IPS DF 19.7 (cell line): ENCODE data around the gene BAIAP2.

Source experiments
- DNase-seq: peaks from one replicate; pipeline ENCODE4 v3.0.0-alpha.2; 2013; ENCODE audit warnings: low read depth, low spot score

The BAIAP2 gene

GRCh38 chr17:81050645-81051625 lies 16.0 kb downstream of the BAIAP2 start:
- DNase-seq: no peak

- DNase-seq: no peak
Observed at GRCh38 chr17:81052199-81052997, 17.4 kb downstream of the BAIAP2 start.

- DNase-seq: no peak
Observed at GRCh38 chr17:81053041-81053970, 18.4 kb downstream of the BAIAP2 start.

GRCh38 chr17:81054308-81054707 lies 19.4 kb downstream of the BAIAP2 start:
- no peak for DNase-seq

- DNase-seq: no peak
Observed at GRCh38 chr17:81054881-81055370, 20.0 kb downstream of the BAIAP2 start.

GRCh38 chr17:81056312-81056711 lies 21.4 kb downstream of the BAIAP2 start:
- DNase-seq: no peak

DNA sequence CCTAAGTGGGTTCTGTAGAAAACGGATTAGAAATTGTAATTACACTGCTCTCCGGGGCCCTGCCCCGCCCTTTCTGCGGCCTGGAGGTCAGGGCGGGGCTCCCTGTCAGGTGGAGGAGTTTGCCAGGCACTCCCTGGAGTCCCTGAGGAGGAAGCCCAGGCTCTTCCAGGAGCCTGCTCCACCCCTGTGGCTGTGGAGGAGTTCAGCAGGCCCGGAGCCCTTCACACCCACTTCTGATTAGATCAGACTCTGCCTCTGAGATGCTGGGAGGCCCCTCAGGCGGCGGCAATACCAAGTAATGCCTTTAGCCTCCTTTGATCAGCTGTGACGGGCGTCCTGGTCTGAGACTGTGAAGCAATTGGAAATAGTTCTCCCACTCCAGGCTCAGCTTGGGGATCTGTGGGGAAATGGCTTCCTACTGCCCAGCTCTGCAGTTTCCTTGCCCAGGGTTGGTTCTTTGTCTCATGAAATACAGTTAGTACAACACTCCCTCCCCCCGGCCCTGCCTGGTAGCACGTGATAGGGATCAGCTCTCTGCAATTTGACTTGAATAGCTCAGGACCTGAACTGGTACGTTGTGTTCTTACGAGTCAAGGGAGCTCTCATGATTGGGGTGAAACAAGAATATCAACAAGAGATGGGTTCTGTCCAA lies 22.3 kb downstream of the BAIAP2 start:
- DNase-seq: no peak

DNA sequence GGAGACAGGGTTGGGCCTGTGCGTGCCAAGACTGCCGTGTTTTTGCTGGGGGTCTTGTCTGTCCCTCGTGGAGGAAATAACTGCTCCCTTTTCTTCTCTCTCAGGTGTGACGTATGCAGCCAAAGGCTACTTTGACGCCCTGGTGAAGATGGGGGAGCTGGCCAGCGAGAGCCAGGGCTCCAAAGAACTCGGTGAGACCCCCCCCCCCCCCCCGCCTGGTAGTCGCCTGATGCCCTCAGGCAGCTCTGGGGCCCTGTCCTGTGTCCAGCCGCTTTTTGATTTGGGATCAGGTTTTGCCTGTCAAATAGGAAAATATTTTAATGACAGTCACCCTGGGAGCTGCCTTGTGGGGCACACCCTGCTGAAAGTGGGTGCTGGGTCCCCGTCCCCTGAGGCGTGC lies 22.8 kb downstream of the BAIAP2 start:
- DNase-seq: no peak

DNA sequence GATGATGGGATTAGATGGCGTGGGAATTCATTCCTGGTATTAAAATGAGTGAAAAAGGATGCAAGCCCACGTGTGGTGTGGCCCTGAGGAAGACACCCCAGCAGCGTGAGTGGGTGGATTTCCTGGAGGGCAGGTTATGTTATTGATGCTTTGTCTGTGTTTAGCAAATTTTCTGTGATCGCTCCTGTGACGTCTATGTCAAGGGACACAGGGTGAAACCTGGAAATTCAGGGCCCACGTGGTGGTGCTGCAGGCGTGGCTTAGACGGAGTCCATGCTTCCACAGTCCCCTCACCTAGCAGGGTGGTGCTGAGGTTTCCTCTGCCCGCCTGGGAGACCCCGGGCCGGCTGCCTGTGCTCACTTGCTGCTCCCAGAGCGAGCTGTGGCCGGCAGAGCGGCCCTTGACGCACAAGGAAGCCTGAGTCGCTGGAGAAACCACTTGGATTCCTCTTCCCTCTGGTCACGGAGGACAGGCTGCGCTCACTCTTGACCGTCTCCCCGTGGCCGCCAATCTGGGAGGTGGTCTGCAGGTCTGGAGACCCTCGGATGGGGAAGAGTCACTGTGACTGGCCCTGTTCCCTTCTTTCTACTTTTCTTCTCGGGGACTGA lies 23.4 kb downstream of the BAIAP2 start:
- no peak for DNase-seq

DNA sequence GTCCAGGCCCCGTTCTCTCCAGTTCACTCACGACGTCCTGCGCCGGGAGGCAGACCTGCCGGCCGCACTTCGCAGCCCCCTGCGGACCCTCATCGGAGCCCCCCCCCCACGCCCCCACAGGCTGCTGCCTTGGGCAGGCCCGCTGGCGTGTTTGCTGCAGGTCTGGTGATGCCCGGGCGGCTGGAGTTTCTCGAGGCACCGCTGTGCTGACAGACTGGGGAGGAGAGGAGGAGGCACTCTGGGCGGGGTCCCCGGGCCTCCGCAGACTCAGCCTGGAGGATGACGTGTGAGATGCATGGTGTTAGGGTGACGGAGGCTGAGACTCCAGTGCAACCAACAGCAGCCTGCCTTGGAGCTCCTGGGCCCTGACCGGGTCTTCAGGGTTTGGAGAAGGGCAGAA lies 24.1 kb downstream of the BAIAP2 start:
- no peak for DNase-seq

DNA sequence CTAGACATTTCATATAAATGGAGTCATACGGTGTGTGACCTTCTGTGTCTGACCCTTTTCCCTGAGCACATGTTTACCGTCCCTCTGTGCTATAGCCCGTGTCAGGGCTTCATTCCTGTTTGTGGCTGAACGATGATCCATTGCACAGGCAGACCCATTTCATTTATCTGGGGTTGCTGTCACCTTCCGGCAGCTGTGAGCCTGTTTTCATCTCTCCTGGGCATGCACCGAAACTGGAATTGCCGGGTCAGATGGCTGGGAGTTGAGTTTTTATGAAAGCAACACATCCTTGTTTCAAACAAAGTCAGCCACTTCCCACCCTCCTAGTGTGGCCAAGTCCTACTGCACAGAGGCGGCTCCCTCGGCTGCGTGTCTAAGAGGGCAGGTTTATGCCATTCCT lies 25.5 kb downstream of the BAIAP2 start:
- DNase-seq: no peak

GRCh38 chr17:81061027-81061735 lies 26.2 kb downstream of the BAIAP2 start:
- no peak for DNase-seq

- no peak for DNase-seq
Observed at GRCh38 chr17:81062014-81062780, 27.2 kb downstream of the BAIAP2 start.

DNA sequence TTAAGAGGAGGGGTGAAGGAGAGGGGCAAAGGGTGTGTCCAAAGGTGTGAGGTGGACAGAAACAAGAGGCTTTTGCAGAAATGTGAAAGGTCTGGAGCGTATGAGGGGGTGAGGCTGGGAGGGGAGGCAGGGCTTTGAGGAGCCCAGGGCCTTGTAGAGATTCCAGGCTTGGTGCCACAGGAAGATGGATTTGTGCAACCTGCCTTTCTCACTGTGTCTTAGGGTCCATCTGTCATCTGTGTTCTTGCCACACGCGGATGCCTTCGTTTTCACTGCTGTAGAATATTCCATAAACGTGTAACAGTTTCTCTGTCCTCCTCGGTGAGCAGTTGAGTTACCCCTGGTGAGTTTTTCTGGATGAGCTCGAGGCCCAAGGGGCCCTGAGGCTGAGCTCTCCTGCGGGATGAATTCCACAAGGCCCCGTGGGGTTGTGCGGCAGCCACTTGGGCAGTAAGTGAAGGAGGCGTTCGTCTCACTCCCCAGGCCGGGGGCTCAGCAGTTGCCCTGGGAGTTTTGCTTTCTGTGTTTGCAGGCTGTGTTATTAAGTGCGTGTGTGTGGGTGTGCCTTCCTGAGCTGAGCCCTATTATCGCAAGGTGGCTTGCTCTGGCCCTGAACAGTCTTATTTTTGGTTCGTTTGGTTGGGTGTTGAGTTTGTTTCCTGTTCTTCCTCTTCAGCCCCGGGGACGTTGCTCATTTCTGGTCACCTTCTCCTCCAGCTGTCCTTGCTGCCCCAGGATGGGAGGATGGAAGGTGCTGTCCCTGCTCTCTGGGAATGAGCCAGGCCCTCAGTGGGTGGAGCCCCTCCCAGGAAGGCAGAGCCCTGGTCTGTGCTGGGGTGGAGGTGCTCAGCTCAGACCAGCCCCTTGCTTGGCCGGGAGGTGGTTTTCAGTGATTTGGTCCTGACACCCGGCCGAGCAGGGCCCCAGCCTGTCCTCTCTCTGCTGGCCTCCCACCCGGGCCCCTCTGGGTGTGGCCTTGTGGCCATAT lies 28.4 kb downstream of the BAIAP2 start:
- no peak for DNase-seq

- no peak for DNase-seq
Observed at GRCh38 chr17:81064678-81065475, 29.9 kb downstream of the BAIAP2 start.

- no peak for DNase-seq
Observed at GRCh38 chr17:81065500-81065899, 30.5 kb downstream of the BAIAP2 start.

- DNase-seq: no peak
Observed at GRCh38 chr17:81066072-81066471, 31.1 kb downstream of the BAIAP2 start.
